HG03354 (cell line): ENCODE measurements around the gene RBM44.
"Not testable (repeated sequence)": the region's sequence is repeated elsewhere in the genome, so short reads cannot be mapped to it uniquely, and the experiment has no call there.

ENCODE experiments used
- ATAC-seq: cut with Tn5 transposase; IDR thresholded peaks from one replicate; pipeline ENCODE4 v1.9.1; 2021; ENCODE audit warnings: mild to moderate bottlenecking; ENCODE audit not compliant: unreplicated experiment, poor library complexity, severe bottlenecking

Gene RBM44, protein sequence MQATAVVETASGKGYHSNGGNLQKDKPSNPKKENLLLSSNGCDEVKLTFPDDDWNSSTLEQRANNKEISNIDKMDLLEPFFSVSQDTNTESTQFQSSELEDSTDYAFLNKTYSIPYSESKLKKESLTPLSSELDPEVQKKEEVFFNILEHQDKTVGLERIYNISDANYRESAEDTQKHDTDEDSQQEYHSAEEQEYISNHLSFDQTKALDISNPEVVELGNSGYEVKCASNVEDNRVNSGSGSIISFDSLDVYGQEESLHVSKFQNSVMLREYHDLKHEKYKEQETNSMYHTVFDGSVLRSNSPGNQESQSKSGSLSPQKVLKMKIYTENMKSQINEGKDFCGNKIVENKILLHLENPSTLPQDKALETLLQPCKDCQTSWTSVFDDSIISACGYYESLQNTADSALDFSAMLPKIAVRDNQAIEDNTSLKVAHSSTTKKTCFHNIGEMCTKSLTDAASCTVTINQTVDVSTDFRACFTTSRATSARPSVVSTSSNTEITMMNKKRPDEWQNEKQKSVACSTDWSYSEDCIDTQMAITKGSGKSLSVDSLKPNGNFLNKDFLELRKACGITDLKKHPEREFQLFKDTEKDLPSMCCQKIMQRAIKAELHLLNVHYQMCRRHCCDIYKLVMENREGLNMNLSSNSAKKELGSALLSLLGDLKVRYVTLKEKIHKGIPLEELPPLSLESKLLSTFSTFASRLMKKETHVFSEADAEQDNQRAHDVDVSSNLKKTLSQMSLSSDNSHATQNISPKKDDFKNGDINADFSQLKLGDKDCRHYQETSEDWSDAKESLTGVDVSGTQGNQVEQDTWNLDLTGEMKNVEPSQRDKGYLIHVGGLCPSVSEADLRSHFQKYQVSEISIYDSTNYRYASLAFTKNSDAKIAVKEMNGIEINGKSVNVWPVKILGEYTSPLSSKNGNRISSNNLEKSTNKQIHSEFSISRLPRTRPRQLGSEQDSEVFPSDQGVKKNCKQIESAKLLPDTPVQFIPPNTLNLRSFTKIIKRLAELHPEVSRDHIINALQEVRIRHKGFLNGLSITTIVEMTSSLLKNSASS

GRCh38 chr2:237798236-237799059 lies at the start of gene RBM44:
TSS of gene RBM44 (plus strand) at chr2:237798779. CDS start at chr2:237813610, 14,831 bp downstream.
- ATAC-seq = no peak

DNA sequence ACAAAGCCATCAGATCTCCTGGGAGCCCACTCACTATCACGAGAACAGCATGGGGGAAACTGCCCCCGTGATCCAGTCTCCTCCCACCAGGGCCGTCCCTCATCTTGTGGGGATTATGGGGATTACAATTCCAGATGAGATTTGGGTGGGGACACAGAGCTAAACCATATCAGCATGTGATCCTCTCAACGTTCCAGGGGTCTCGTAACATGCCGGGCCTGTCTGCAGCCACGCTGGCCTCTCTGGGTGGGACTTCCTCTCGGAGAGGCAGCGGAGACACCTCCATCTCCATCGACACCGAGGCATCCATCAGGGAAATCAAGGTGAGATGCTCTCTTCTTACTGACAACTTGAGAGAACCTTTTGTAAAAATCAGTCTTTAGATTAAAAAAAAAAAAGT lies 49.6 kb upstream of the RBM44 start:
- no peak for ATAC-seq

- ATAC-seq = no peak
Observed at GRCh38 chr2:237749961-237750360, 48.6 kb upstream of the RBM44 start.

GRCh38 chr2:237750441-237750840 lies 48.1 kb upstream of the RBM44 start:
- not testable (repeated sequence) for ATAC-seq

DNA sequence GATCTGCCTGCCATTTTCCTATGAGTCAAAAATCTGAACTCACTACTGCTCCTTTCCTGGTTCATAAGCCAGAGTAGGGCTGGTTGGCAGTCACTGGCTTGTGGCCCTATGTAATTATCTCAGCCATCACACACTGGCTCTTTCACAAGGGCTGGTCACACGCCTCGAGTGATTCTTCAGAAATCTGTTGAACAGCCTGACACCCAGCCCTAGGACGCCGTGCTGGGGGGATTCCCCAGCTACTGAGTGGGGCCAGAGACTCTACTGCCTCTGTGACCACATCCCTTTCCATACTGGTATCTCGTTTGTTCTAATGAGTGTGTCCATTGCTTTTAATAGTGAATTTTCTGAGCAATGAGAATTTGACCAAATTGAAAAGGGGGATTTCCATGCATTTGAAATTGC lies 45.8 kb upstream of the RBM44 start:
- peak; percentile 99 for ATAC-seq

DNA sequence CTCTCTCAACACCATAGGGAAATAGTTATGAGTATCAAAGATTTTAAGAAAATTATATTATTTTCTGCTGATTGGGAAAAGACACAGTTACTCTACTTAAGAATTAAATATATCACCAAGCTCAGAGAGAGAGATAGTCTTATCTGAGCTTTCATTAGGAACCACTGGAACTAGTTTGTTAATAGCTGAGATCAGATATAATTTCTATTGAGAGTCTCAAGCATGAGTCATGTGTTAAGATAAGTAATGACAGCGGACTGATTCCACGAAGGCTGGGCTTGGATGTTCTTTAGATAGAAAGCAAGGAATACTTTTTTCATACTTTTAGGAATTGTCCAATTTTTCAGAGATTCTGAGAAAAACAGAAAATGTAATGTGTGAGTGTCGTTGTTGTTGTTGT lies 44.4 kb upstream of the RBM44 start:
- ATAC-seq = no peak

GRCh38 chr2:237754626-237755248 lies 43.8 kb upstream of the RBM44 start:
- ATAC-seq = no peak

- ATAC-seq = no peak
Observed at GRCh38 chr2:237757616-237758015, 41.0 kb upstream of the RBM44 start.

DNA sequence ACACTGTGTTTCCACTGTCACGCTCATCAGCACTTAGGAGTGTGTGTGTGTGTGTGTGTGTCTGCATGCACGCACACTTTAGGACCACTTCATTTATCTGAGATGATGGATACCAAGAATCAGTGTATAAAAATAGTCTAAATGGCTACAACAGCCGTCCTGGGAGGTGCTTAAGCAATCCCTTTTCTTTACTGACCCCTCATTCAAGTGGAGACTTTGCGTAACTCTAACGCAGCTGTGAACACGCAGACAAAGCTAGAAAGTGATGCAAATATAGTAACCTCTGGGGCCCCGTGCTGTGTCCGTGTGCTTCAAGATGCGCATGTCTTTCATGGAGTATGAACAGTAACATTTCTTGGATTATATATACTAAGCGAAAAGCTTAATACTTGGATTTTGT lies 40.4 kb upstream of the RBM44 start:
- no peak for ATAC-seq

DNA sequence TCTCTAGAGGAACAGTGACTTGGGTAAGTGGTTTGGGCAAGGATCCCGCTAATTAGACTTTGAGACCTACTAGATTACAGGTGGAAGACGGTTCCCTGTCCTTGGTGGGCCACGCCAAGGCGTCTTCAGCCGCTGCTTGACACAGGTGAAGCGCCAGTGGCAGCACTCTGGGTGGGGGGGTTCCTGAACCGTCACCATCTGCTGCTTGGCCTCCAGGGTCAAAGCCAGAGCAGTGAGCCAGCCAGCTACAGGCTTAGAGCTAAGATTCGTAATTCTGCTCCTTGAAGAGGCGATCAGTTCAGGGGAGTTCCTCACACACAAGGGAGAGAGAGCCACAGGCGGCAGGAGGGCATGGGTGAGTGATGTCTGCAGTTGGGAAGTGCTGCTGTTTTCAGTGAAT lies 39.4 kb upstream of the RBM44 start:
- no peak for ATAC-seq

GRCh38 chr2:237760506-237761502 lies 37.8 kb upstream of the RBM44 start:
- no peak for ATAC-seq

DNA sequence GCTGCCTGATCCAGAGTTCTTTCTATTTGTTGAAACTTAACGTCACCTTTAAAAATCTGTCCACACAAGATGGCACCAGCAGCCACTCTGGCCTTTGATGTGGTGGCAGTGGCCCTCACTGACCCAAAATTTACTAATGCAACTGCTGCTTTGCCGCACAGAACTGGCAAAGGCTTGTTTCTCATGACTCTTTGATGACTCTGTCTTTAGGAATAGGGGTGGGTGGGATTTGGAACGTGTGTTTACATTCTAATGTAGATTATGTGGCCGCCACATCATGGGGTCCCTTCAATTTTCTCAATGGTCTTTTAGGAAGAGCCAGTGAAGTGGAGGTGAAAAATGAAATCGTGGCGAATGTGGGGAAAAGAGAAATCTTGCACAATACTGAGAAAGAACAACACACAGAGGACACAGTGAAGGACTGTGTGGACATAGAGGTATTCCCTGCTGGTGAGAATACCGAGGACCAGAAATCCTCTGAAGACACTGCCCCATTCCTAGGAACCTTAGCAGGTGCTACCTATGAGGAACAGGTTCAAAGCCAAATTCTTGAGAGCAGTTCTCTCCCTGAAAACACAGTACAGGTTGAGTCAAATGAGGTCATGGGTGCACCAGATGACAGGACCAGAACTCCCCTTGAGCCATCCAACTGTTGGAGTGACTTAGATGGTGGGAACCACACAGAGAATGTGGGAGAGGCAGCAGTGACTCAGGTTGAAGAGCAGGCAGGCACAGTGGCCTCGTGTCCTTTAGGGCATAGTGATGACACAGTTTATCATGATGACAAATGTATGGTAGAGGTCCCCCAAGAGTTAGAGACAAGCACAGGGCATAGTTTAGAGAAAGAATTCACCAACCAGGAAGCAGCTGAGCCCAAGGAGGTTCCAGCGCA lies 36.0 kb upstream of the RBM44 start:
- ATAC-seq = not testable (repeated sequence)

GRCh38 chr2:237763812-237764211 lies 34.8 kb upstream of the RBM44 start:
- no peak for ATAC-seq

- not testable (repeated sequence) for ATAC-seq
Observed at GRCh38 chr2:237765122-237765521, 33.5 kb upstream of the RBM44 start.

DNA sequence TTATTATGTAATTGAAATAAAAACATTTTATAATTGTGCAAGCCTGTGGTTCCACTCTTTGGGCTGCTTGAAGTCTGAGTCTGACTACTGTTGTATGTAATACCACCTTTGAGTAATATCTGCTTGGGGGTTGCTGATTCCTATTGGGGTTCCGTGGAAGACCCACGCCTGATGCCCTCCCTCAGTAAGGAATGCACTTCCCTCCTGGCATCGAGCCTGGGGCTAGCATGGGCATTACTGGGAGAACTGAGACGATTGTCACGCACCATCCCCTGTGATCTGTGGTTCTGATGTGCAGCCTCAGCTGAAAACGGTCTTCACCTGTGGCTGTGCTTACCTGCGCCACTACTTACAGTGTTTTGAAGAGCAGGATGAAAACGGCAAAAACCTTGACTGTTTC lies 32.7 kb upstream of the RBM44 start:
- ATAC-seq = no peak

- ATAC-seq = no peak
Observed at GRCh38 chr2:237766340-237766739, 32.2 kb upstream of the RBM44 start.

GRCh38 chr2:237772513-237772912 lies 26.1 kb upstream of the RBM44 start:
- ATAC-seq = no peak
